H9 (cell line): ENCODE measurements around the gene LBHD2. TPM values are rescaled to one million over a fixed set of nuclear protein-coding genes. Genes with fewer than 3 reads are reported as not detected.

Experiments
- DNase-seq: peaks from one replicate; pipeline ENCODE4 v3.0.0-alpha.2; 2017
- H2AFZ ChIP-seq: one replicate; pipeline ENCODE4 v1.6.1; 2013; ENCODE audit warnings: mild to moderate bottlenecking, low read length, control low read depth, moderate library complexity
- H2AK5ac ChIP-seq: 2 replicates; pipeline ENCODE4 v1.6.1; 2013; ENCODE audit warnings: low read length, control low read depth, mixed read lengths; ENCODE audit not compliant: insufficient read length
- H2BK120ac ChIP-seq: one replicate; pipeline ENCODE4 v1.6.1; 2013; ENCODE audit warnings: low read depth, mild to moderate bottlenecking, low read length, control low read depth, inconsistent platforms; ENCODE audit not compliant: poor library complexity, severe bottlenecking
- H2BK12ac ChIP-seq: 2 replicates; pipeline ENCODE4 v1.6.1; 2013; ENCODE audit warnings: low read length, control low read depth, mixed read lengths, low read depth; ENCODE audit not compliant: insufficient read length
- H2BK15ac ChIP-seq: 2 replicates; pipeline ENCODE4 v1.6.1; 2013; ENCODE audit warnings: low read depth, low read length, control low read depth
- H2BK20ac ChIP-seq: one replicate; pipeline ENCODE4 v1.6.1; 2013; ENCODE audit warnings: low read depth, mild to moderate bottlenecking, low read length, control low read depth, inconsistent platforms; ENCODE audit not compliant: poor library complexity, severe bottlenecking
- H2BK5ac ChIP-seq: 2 replicates; pipeline ENCODE4 v1.6.1; 2013; ENCODE audit warnings: low read length, control low read depth, mixed read lengths; ENCODE audit not compliant: insufficient read length
- H3K14ac ChIP-seq: 2 replicates; pipeline ENCODE4 v1.6.1; 2013; ENCODE audit warnings: low read length, control low read depth; ENCODE audit not compliant: insufficient read depth
- H3K18ac ChIP-seq: 2 replicates; pipeline ENCODE4 v1.6.1; 2013; ENCODE audit warnings: low read depth, mild to moderate bottlenecking, mixed read lengths, low read length, control low read depth; ENCODE audit not compliant: insufficient read length
- H3K23ac ChIP-seq: 2 replicates; pipeline ENCODE4 v1.6.1; 2013; ENCODE audit warnings: low read length, control low read depth, mixed read lengths, low read depth; ENCODE audit not compliant: insufficient read length
- H3K23me2 ChIP-seq: 2 replicates; pipeline ENCODE4 v1.6.1; 2013; ENCODE audit warnings: low read depth, mild to moderate bottlenecking, mixed read lengths, low read length, control low read depth; ENCODE audit not compliant: insufficient read length, poor library complexity, severe bottlenecking
- H3K27ac ChIP-seq: 2 replicates; pipeline ENCODE4 v1.5.1; 2013; ENCODE audit warnings: low read length, control low read depth, mixed read lengths, low read depth; ENCODE audit not compliant: insufficient read length
- H3K27me3 ChIP-seq: 2 replicates; pipeline ENCODE4 v1.6.1; 2013; ENCODE audit warnings: low read length, control low read depth, inconsistent platforms; ENCODE audit not compliant: insufficient read depth
- H3K4ac ChIP-seq: 2 replicates; pipeline ENCODE4 v1.6.1; 2013; ENCODE audit warnings: low read depth, mild to moderate bottlenecking, control low read depth, inconsistent platforms, low read length, moderate library complexity
- H3K4me1 ChIP-seq: 2 replicates; pipeline ENCODE4 v1.6.1; 2013; ENCODE audit warnings: low read length, control low read depth, inconsistent platforms; ENCODE audit not compliant: insufficient read depth
- H3K4me2 ChIP-seq: 2 replicates; pipeline ENCODE4 v1.6.1; 2013; ENCODE audit warnings: low read length, control low read depth, mixed read lengths; ENCODE audit not compliant: insufficient read length, insufficient read depth
- H3K56ac ChIP-seq: 2 replicates; pipeline ENCODE4 v1.6.1; 2013; ENCODE audit warnings: low read depth, mild to moderate bottlenecking, mixed read lengths, low read length, control low read depth; ENCODE audit not compliant: insufficient read length
- H3K79me1 ChIP-seq: 2 replicates; pipeline ENCODE4 v1.6.1; 2013; ENCODE audit warnings: low read depth, mild to moderate bottlenecking, moderate library complexity, low read length, control low read depth, inconsistent platforms; ENCODE audit not compliant: insufficient read depth, poor library complexity, severe bottlenecking
- H3K79me2 ChIP-seq: 2 replicates; pipeline ENCODE4 v1.6.1; 2013; ENCODE audit warnings: low read length, control low read depth, inconsistent platforms; ENCODE audit not compliant: insufficient read depth
- H3K9ac ChIP-seq: 2 replicates; pipeline ENCODE4 v1.6.1; 2013; ENCODE audit warnings: low read length, control low read depth, mixed read lengths; ENCODE audit not compliant: insufficient read length; ENCODE audit errors: extremely low read depth
- H3K9me3 ChIP-seq: one replicate; pipeline ENCODE4 v1.6.1; 2013; ENCODE audit warnings: low read depth, low read length, inconsistent platforms; ENCODE audit not compliant: control insufficient read depth
- H3T11ph ChIP-seq: one replicate; pipeline ENCODE4 v1.6.1; 2013; ENCODE audit warnings: mild to moderate bottlenecking, low read length, control low read depth, inconsistent platforms
- H4K20me1 ChIP-seq: one replicate; pipeline ENCODE4 v1.6.1; 2013; ENCODE audit not compliant: control insufficient read depth, insufficient read length, insufficient read depth
- H4K5ac ChIP-seq: 2 replicates; pipeline ENCODE4 v1.6.1; 2013; ENCODE audit warnings: low read depth, mild to moderate bottlenecking, mixed read lengths, low read length, control low read depth; ENCODE audit not compliant: insufficient read length
- H4K8ac ChIP-seq: replicated peaks from 2 replicates; pipeline ENCODE4 v1.6.1; 2013; ENCODE audit warnings: low read length, control low read depth, mixed read lengths, low read depth; ENCODE audit not compliant: insufficient read length
- H4K91ac ChIP-seq: 2 replicates; pipeline ENCODE4 v1.6.1; 2013; ENCODE audit warnings: low read depth, mild to moderate bottlenecking, moderate library complexity, mixed read lengths, low read length, control low read depth; ENCODE audit not compliant: insufficient read length
- H3K27ac Mint-ChIP-seq, 3 experiments: 2 replicates in 2 of 3; 3 replicates in 1 of 3; pipeline ENCODE4 v1.8.0; 2020 to 2021; ENCODE audit warnings: mixed read lengths in 3 of 3, mild to moderate bottlenecking in 1 of 3, moderate library complexity in 1 of 3
- H3K27me3 Mint-ChIP-seq: 2 replicates; pipeline ENCODE4 v1.8.0; 2021; ENCODE audit warnings: low read depth, mild to moderate bottlenecking, moderate library complexity, mixed read lengths
- H3K36me3 Mint-ChIP-seq, 3 experiments: 2 replicates in 2 of 3; 3 replicates in 1 of 3; pipeline ENCODE4 v1.8.0; 2020 to 2021; ENCODE audit warnings: low read depth in 3 of 3, mixed read lengths in 3 of 3; ENCODE audit not compliant: insufficient read depth in 1 of 3
- H3K4me1 Mint-ChIP-seq, 2 experiments: 2 replicates each; pipeline ENCODE4 v1.8.0; 2020; ENCODE audit warnings: mixed read lengths in 2 of 2
- H3K4me3 Mint-ChIP-seq, 2 experiments: 2 replicates in 1 of 2; 3 replicates in 1 of 2; pipeline ENCODE4 v1.8.0; 2020 to 2021; ENCODE audit warnings: mild to moderate bottlenecking in 2 of 2, mixed read lengths in 2 of 2, moderate library complexity in 1 of 2
- H3K9me3 Mint-ChIP-seq, 2 experiments: 2 replicates in 1 of 2; 3 replicates in 1 of 2; pipeline ENCODE4 v1.8.0; 2020; ENCODE audit warnings: mild to moderate bottlenecking in 2 of 2, mixed read lengths in 2 of 2, moderate library complexity in 1 of 2
- CTCF ChIP-seq: fragments of 200-600 bp; sonication (generic); conservative IDR thresholded peaks from 3 replicates; pipeline ENCODE4 v1.8.0; 2021; ENCODE audit warnings: antibody characterized with exemption, mild to moderate bottlenecking
- WGBS: extraction: QIAGEN DNeasy Blood & Tissue Kit; methylation state at CpG from one replicate; pipeline ENCODE4 v1.1.7; 2013; ENCODE audit warnings: missing lambda C conversion rate, low lambda C conversion rate, mixed read lengths; ENCODE audit not compliant: insufficient read length; ENCODE audit errors: extremely low coverage; 5-methylcytosine and 5-hydroxymethylcytosine counted together
- total RNA-seq: library from RNA; stranded (reverse); gene quantifications from 2 replicates; pipeline ENCODE4 v1.2.1, GENCODE V29; 2021

Gene LBHD2
- total RNA-seq, 1 experiment from 2014 or later, result not detected

GRCh38 chr14:103070971-103071542 lies 13.0 kb upstream of the LBHD2 start:
- no peaks in the 10 kb centered on the region for H3K79me1 ChIP-seq

More at GRCh38 chr14:103070971-103071542, 13.0 kb upstream of the LBHD2 start:
- DNase-seq, result no peak
- Histone ChIP-seq H2BK12ac (no peak overlapping the region), H3K14ac (no peak overlapping the region; the same call in 1 of the 2 replicates), H3K23ac (no peak overlapping the region), H3K27ac (no peak overlapping the region), H3K27me3 (no peaks in the 10 kb centered on the region; the same call in 1 of the 2 replicates), H3K4me1 (peaks cover 4% of the 10 kb centered on the region; the same call in 1 of the 2 replicates), H3K4ac (no peak overlapping the region), H2BK5ac (no peak overlapping the region), H2BK20ac (no peak overlapping the region), H3K79me2 (no peaks in the 10 kb centered on the region), H2AK5ac (no peak overlapping the region), H3K18ac (no peak overlapping the region), H2BK15ac (no peak overlapping the region), H4K8ac (no peak overlapping the region), H3K4me2 (no peak overlapping the region), H4K20me1 (no peaks in the 10 kb centered on the region), H3K9me3 (no peaks in the 10 kb centered on the region), H4K91ac (no peak overlapping the region), H2BK120ac (no peak overlapping the region), H3K56ac (no peak overlapping the region), H3T11ph (no peak overlapping the region), H2AFZ (no peak overlapping the region), H3K9ac (no peak overlapping the region), H4K5ac (no peak overlapping the region), H3K23me2 (no peaks in the 10 kb centered on the region)
- TF ChIP-seq CTCF, result no peak
- Mint-ChIP-seq H3K27me3 (peaks cover 10% of the 10 kb centered on the region), H3K4me3 (no peak overlapping the region), H3K36me3 (no peaks in the 10 kb centered on the region), H3K4me1 (peaks cover 0 to 4% of the 10 kb centered on the region in 2 experiments; a peak in 1 of 4 replicates), H3K27ac (no peak overlapping the region), H3K9me3 (no peaks in the 10 kb centered on the region; a peak in 1 of 5 replicates)
- no CpG with 5 or more reads among the region's 21 CpGs for WGBS
